Lower lobe of right lung (tissue), 2 donors: ENCODE results near the gene CCDC81. TPM values are rescaled to one million over a fixed set of nuclear protein-coding genes. Genes with fewer than 3 reads are reported as not detected.

Experiments used
- ATAC-seq, 2 donors: fragments of 200-7000 bp; cut with Tn5 transposase; one replicate each; pipeline ENCODE4 v1.9.1; 2020 to 2022; ENCODE audit warnings: mild to moderate bottlenecking in 2 of 2, moderate library complexity in 2 of 2
- DNase-seq: peaks from one replicate; pipeline ENCODE4 v3.0.0-alpha.2; 2020
- H3K27ac ChIP-seq: fragments of 200-600 bp; one replicate; pipeline ENCODE4 v1.8.0; 2022
- H3K27me3 ChIP-seq: fragments of 200-600 bp; one replicate; pipeline ENCODE4 v1.8.0; 2022; ENCODE audit warnings: low read depth
- H3K36me3 ChIP-seq: fragments of 200-600 bp; one replicate; pipeline ENCODE4 v1.8.0; 2022; ENCODE audit warnings: mild to moderate bottlenecking
- H3K4me1 ChIP-seq: fragments of 200-600 bp; one replicate; pipeline ENCODE4 v1.8.0; 2022
- H3K4me3 ChIP-seq: fragments of 200-600 bp; one replicate; pipeline ENCODE4 v1.8.0; 2022; ENCODE audit warnings: mild to moderate bottlenecking
- H3K9me3 ChIP-seq: fragments of 200-600 bp; one replicate; pipeline ENCODE4 v1.8.0; 2022
- CTCF ChIP-seq: fragments of 200-600 bp; IDR thresholded peaks from one replicate; pipeline ENCODE4 v1.8.0; 2022; ENCODE audit warnings: antibody characterized with exemption, mild to moderate bottlenecking
- intact Hi-C: fragments of 100-400 bp; cut with DNase I; formaldehyde crosslinking; loops from one replicate; pipeline ENCODE4 v1.11.0; 2022
- total RNA-seq: library from RNA; stranded (reverse); fragmentation: NEBNext Ultra II Directional; extraction: Animal tissue kit (Norgen Biotek cat#: 25700); gene quantifications from one replicate; pipeline ENCODE4 v1.2.1, GENCODE V29; 2021
- donor health status: DM: no; HTN: yes; CAD: no; lungs with severe emphysema.

The CCDC81 gene
- total RNA-seq, 1 donor from 2014 or later: 4.8 TPM

DNA sequence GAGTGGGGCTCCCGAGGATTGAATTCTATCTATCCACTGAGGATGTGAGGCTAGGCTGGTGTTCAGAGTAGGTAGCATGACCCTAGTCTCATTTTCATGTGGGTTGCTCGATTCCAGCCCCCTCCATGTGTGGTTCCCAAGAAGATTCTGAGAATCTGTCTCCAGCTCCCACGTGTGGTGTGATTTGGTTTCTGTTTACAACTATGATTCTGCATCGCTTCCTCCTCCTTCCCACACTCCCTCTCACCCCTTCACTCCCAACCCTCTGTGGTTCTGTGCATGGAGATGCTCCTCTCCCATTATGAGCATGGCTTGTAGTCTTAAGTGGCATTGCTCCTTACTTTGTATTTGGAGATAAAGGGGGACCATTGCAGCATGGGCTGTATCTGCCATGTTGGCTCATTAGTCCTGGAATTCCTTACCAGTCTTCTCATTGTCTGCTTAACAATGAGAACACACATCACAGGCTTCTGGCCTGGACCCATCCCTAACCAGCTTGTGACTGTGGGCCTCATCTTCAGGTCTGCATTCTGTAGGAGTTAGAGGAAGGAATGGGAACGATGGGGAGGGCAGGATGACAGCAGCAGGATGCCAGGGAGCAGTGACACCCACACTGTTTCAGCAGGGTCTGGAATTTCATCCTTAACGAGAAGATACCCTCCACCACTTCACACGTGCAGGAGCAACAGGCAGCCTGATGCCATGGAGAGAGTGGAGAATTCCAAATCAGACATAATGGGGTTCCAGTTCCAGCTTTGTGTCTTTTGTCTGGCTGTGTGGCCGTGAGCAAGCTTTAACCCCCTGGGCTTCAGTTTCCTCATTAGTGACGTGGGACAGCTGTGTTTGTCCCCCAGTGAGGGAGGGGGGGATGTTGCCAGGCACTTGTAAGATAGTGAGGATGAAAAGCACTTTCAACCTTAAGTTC lies 86.0 kb downstream of the CCDC81 start:
- no peak for TF ChIP-seq CTCF
- Histone ChIP-seq H3K4me1 (peaks cover 34% of the 10 kb centered on the region), H3K4me3 (no peak overlapping the region), H3K27me3 (no peaks in the 10 kb centered on the region), H3K27ac (no peak overlapping the region), H3K9me3 (no peaks in the 10 kb centered on the region), H3K36me3 (no peaks in the 10 kb centered on the region)
- intact Hi-C loops: no loop called here
- ATAC-seq (no peak), DNase-seq (no peak)

GRCh38 chr11:86461892-86462291 lies 87.2 kb downstream of the CCDC81 start:
- H3K4me1 ChIP-seq: peaks cover 28% of the 10 kb centered on the region
- no peak overlapping the region for H3K4me3 ChIP-seq
- intact Hi-C loops: no loop called here
- DNase-seq (no peak), ATAC-seq (no peak)
- H3K9me3 ChIP-seq: no peaks in the 10 kb centered on the region
- no peaks in the 10 kb centered on the region for H3K27me3 ChIP-seq
- no peaks in the 10 kb centered on the region for H3K36me3 ChIP-seq
- no peak for TF ChIP-seq CTCF
- H3K27ac ChIP-seq: no peak overlapping the region

GRCh38 chr11:86463120-86463519 lies 88.4 kb downstream of the CCDC81 start:
- Histone ChIP-seq H3K36me3 (no peaks in the 10 kb centered on the region), H3K27me3 (no peaks in the 10 kb centered on the region), H3K27ac (no peak overlapping the region), H3K4me3 (no peak overlapping the region), H3K4me1 (peaks cover 20% of the 10 kb centered on the region), H3K9me3 (no peaks in the 10 kb centered on the region)
- ATAC-seq (no peak), DNase-seq (no peak)
- no peak for TF ChIP-seq CTCF
- intact Hi-C loops: no loop called here

DNA sequence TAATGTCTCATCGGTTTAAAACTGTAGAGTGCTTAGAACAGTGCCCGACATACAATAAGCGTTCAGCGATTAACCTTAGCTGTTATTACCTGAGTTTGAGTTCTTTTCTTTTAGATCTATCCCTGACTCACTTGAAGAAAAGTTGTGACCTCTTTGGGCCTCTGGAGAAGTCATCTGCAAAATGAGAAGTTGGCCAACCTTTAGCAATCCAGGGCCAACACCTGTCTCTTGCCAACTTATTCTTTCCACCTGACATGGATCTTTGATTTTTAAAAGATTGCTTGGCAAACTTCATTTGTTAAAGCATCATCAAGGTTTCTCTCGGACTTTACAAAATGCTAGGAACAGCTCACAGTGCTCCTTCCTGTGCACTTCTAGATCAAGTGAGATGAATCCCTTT lies 89.3 kb downstream of the CCDC81 start:
- H3K9me3 ChIP-seq: no peaks in the 10 kb centered on the region
- no peak overlapping the region for H3K4me3 ChIP-seq
- H3K4me1 ChIP-seq: peaks cover 13% of the 10 kb centered on the region
- no peaks in the 10 kb centered on the region for H3K36me3 ChIP-seq
- intact Hi-C loops: no loop called here
- no peaks in the 10 kb centered on the region for H3K27me3 ChIP-seq
- ATAC-seq (no peak), DNase-seq (no peak)
- H3K27ac ChIP-seq: no peak overlapping the region
- TF ChIP-seq CTCF: no peak

- H3K36me3 ChIP-seq: no peaks in the 10 kb centered on the region
- no peak for TF ChIP-seq CTCF
- no peak for DNase-seq
- no peak overlapping the region for H3K27ac ChIP-seq
- no peak for ATAC-seq
- H3K27me3 ChIP-seq: no peaks in the 10 kb centered on the region
- H3K4me1 ChIP-seq: peaks cover 14% of the 10 kb centered on the region
- intact Hi-C loops: no loop called here
- H3K4me3 ChIP-seq: no peak overlapping the region
- no peaks in the 10 kb centered on the region for H3K9me3 ChIP-seq
Observed at GRCh38 chr11:86464509-86465221, 90.0 kb downstream of the CCDC81 start.
